HG02588 (cell line): ENCODE data around the gene PBX4.

Experiments used
- ATAC-seq: cut with Tn5 transposase; IDR thresholded peaks from one replicate; pipeline ENCODE4 v1.9.1; 2021; ENCODE audit warnings: mild to moderate bottlenecking, moderate library complexity; ENCODE audit not compliant: unreplicated experiment

Gene PBX4

DNA sequence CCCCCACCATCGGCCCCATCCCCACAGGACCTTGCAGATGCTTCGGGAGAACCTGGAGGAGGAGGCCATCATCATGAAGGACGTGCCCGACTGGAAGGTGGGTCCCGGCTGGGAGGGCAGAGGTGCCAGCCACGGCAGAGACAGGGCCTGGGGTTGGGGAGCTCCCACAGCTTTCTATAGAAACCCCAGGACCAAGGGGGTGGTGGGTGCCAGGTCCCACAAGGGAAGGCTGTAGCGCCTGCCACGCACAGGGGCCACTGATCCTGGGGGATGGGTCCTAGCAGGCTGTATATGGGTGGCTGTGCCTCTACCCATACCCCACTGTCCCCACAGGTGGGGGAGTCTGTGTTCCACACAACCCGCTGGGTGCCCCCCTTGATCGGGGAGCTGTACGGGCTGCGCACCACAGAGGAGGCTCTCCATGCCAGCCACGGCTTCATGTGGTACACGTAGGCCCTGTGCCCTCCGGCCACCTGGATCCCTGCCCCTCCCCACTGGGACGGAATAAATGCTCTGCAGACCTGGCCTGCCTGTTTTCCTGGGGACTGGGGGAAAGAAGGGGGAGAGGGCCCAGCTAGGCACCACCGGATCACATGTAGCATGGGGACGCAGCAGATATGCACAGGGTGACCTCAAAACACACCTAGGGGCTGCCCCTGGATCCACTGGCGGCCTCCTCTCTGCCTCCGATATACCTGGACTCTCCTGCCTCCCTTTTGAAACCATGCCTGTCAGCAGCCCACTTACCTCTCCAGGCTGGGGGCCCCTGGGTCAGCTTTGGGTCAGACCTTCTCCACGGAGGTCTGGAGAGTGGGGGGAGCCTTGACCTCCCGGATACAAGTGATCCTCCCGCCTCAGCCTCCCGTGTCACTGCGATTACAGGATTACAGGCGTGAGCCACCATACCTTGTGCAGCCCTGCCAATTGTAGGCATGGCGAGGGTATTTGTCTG is 90.5 kb downstream of the PBX4 start:
- ATAC-seq, result no peak

DNA sequence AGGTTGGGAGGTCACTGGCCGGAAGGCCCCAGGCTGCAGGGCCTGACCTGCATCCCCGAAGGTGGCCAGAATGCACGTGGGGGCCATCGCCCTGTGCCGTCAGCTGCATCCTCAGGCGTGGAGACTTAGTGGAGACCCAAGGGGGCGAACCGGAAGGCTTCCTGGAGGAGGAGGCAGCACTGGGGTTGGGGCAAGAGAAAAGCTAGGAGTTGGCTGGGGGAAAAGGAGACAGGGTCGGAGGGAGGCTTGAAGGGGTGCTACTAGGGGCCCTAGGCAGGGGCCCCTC is 91.2 kb downstream of the PBX4 start:
- ATAC-seq, result no peak

DNA sequence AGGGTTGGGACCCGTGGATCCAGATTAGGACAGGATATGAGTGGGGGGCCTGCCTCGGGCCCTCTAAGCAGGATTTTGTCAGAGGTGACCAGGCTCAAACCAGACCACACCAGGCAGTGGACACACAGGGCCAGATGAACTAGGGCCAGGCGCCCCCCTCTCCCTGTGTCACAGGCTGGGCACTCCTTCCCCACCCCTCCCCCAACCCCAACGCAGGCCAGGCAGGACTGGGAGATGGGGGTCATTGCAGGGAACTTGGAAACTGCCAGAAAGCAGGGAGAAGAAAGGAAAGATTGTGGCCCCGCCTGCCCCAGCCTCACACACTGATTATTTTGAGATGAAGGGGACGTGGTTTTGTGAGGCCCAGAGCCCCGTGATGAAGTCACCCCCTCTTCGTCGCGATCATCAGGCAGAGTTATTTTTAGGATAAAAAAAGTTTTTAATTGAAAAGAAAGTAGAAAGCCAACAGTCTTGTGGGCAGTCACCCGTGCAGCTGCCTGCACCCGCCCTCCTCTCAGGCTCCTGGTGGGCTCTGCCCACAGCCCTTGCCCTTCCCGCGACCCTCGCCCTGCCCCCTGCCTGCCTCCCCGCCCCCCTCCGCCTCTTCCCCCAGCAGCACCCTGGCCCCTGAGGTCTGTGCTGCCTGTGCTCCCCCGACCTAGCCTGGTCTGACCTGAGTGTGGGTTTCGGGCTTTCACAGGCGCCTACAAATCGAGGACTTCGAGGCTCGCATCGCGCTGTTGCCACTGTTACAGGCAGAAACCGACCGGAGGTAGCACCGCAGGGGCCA is 91.7 kb downstream of the PBX4 start:
- ATAC-seq, result no peak

DNA sequence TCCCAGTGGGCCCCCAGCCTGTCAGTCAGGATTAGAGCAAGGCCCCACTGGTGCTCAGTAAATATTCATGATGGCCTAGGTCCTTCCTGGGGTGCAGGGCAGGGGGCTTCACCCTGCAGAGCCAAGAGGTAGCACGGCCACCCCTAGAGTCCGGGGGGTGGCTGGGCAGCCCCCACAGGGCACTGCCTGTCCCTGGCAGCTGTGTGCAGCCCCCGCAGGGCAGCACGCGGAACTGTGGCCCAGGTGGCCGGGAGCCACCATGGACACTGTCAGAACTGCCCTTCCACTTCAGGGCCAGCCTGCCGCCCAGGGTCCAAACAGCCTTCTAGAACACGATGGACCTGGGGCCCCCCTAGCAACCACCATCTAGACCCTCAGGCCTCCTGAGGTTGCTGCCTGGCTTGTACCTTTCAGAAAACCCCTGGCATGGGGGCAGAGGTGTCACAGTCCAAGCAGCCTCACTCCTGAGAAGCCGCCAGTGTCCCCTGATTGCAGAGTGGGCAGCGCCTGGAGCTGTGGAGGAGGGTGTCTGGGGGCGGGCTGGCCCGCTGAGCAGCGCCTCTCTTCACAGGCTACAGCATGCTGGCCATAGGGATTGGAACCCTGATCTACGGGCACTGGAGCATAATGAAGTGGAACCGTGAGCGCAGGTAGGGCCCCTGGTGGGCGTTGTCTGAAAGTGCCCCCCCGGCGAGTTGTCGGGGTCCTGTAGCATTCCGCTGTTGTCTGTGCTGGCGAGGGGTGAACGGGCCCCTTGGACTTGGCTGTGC is 92.7 kb downstream of the PBX4 start:
- no peak for ATAC-seq

DNA sequence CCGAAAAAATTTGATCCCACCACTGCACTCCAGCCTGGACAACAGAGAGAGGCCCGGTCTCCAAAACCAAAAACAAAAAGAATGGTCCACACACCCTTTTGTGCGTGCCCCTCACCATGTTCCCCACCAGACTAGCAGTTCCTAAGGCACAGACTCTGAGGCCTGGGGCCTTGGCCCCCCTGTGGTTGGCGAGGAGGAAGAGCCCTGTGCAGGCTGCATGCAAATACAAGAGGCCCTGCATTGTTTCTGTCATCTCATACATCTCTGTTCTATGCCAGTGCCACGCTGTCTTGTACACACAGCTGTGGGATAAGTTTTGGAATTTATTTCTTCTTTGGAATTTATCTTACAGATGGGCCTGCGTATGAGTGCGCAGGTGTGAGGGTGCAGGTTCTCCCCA is 94.4 kb downstream of the PBX4 start:
- ATAC-seq, result no peak

DNA sequence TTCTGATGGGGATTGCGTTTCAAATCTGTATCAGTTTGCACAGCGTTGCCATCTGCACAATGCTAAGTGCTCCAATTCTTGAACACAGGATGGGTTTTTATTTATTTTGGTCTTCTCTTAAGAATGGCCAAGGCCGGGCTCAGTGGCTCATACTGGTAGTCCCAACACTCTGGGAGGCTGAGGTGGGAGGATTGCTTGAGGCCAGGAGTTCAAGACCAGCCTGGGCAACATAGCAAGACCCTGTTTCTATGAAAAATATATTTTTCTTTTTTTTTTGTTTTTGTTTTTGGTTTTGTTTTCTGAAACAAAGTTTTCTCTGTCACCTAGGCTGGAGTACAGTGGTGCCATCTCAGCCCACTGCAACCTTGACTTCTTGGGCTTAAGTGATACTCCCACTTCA is 95.3 kb downstream of the PBX4 start:
- ATAC-seq, result no peak

DNA sequence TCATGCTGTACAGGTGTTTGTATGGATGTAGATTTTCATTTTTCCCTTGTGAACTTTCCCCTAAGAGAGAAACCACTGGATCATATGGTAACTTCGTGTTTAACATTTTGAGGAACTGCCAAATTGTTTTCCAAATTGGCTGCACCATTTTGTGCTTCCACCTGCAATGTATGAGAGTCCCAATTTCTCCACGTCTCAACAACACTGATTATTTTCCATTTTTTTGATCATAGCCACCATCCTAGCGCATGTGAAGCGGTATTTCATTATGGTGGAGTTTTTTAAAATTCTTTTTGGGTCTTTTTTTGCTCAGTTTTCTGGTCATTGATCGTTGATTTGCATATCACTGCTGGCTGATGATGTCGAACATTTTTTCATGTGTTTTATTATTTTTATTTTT is 97.5 kb downstream of the PBX4 start:
- no peak for ATAC-seq

DNA sequence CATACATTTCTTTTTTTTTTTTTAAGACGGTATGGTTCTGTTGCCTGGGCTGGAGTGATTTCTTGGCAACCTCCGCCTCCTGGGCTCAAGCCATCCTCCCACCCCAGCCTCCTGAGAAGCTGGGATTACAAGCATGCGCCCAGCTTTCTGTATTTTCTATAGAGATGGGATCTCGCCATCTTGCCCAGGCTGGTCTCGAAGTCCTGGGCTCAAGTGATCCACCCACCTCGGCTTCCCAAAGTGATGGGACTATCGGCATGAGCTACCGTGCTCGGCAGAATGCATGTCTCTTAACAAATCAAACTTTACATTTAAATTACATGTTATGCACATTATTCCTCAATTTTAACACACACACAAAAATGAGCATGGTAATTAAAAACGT is 101.3 kb downstream of the PBX4 start:
- ATAC-seq, result no peak

DNA sequence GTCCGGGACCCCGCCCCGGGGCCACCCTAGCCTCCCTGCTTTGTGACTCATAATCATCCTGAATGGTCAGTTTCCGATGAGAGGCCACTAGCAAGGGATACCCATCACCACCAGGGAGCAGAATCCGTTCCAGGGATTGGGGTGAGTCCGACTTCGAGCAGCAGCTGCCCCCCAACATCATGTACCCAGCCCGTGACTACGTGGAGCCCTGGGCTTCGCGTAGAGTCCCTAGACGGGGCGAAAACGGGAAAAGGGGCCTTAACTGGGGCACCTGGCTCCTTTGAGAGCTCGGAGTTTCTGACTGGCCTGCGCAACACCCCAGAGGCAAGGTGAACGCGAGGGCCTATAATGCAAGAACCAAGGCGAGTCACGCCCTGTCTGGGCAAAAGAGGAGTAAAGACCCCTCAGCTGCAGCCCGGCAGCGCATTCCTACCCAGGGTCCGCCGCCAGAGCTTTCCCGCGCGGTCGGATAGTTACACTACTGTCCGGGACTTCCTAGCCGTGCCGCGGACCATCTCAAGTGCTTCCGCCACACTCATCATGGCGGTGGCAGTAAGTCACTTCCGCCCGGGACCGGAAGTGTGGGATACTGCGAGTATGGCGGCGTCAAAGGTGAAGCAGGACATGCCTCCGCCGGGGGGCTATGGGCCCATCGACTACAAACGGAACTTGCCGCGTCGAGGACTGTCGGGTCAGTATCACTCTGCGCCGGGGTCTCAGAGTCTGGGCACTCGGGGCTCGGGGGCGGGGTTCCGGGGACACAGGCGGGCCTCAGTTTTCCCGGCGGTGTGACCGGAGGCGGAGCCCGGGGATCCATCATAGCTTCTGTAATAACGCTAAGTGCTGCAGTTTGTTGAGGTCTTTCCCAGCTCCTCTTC is 102.6 kb downstream of the PBX4 start, which contains the start of gene NDUFA13:
Gene NDUFA13, plus strand, starts transcription at position 584 of the 878 bp plus-strand sequence. Its CDS starts 14 bp downstream, at position 598.
- peak; percentile 87 for ATAC-seq

DNA sequence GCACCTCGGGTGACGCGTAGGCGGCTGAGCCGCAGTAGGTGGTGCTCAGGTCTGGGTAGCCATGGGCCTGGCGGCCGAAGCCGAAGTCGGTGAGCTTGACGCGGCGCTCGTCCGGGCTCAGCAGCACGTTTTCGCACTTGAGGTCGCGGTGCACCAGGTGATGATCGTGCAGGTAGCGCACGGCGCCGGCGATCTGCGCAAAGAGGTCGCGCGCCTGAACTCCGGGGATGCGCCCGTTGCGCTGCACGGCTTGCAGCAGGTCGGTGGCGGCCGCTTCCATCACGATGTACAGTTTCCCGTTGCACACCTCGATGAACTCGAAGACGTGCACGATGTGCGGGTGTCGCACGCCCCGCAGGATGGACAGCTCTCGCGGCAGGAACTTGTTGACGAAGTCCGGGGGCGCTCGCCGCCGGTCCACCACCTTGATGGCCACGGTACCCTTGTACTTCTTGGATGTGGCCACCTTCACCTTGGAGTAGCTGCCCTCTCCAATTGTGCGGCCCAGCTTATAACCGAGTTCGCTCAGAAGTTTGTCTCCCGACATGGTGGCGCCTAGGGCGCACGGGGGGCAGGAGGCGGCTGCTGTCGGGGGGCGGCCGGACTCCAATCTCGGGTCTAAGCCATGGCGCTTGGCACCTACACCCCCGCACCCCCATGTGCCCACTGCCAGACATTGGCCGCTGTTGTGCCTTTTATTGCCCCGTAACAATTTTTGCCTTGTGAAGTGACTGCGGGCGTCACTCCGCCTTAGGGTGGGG is 103.4 kb downstream of the PBX4 start, which contains the start of gene TSSK6:
Gene TSSK6, minus strand, starts transcription at position 668 of the 761 bp plus-strand sequence. Its CDS starts 121 bp downstream, at position 547.
- ATAC-seq, result no peak

DNA sequence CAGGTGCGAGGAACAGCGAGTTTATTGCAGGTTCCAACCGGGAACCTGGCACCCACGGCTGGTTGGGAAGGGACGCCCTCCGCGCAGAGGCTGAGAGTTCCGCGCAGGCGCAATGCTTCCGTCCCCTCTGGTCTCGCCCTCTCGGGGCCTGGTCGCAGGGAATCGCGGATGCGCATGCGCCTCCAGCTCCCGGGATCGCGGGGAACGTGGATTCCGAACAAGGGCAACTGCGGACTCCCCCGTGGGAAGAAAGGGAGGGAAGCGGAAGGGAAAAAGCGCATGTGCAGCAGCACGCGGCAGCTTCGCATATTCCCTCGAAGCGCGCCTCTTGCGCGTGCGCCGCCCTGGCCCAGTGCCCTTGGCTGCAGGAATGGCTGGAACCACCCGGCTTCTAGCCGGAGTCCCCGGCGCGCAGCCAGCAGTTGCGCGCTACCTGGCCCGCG is 104.3 kb downstream of the PBX4 start:
- ATAC-seq, result no peak

DNA sequence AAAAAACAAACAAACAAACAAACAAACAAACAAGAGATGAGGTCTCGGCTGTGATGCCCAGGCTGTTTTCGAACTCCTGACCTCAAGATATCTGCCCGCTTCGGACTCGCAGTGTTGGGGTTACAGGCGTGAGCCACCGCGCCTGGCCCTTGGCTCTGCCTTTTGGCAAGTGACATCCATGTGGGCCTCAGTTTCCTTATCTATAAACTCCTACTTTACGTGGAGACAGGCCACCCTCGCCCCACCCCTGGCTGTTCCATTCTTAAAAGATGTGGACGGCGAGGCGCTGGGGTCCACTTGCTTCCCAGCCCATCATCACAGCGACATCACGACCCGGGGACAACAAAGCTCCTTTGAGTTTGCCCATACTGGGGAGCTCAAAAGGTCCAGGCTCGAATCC is 104.8 kb downstream of the PBX4 start:
- ATAC-seq, result no peak
